DND-41 (cell line): ENCODE results near the gene CLUH.

ENCODE experiments used
- EZH2 ChIP-seq: IDR thresholded peaks from 3 replicates; pipeline ENCODE4 v1.6.1; 2012; ENCODE audit warnings: borderline replicate concordance, low read depth, mild to moderate bottlenecking, moderate library complexity, low read length, inconsistent platforms; ENCODE audit not compliant: severe bottlenecking
- TF ChIP-seq, protein P1 (sequence below): IDR thresholded peaks from 2 replicates; pipeline ENCODE4 v1.5.1; 2012; ENCODE audit warnings: borderline replicate concordance, low read length, moderate library complexity, mild to moderate bottlenecking; ENCODE audit not compliant: poor library complexity, severe bottlenecking; ENCODE audit errors: extremely low read depth

DNA sequence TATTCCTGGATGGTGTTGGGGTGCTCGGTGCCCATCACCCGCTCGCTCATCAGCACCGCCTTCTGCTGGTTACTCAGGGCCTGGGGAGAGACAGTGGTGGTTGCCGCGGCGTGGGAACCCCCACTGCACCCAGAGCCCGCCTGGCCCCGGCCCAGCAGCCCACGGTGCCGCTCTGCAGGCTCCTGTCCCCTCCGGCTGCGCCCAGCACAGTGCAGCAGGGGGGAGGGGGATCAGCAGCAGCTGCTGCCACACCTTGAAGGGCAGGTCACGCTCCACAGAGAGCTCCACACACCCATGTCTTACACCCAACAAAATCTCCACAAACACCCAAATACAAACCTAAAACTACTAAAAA is 18.8 kb downstream of the CLUH start:
- TF ChIP-seq, protein P1, sequence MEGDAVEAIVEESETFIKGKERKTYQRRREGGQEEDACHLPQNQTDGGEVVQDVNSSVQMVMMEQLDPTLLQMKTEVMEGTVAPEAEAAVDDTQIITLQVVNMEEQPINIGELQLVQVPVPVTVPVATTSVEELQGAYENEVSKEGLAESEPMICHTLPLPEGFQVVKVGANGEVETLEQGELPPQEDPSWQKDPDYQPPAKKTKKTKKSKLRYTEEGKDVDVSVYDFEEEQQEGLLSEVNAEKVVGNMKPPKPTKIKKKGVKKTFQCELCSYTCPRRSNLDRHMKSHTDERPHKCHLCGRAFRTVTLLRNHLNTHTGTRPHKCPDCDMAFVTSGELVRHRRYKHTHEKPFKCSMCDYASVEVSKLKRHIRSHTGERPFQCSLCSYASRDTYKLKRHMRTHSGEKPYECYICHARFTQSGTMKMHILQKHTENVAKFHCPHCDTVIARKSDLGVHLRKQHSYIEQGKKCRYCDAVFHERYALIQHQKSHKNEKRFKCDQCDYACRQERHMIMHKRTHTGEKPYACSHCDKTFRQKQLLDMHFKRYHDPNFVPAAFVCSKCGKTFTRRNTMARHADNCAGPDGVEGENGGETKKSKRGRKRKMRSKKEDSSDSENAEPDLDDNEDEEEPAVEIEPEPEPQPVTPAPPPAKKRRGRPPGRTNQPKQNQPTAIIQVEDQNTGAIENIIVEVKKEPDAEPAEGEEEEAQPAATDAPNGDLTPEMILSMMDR: no peak
- no peak for TF ChIP-seq EZH2
